Measurements from ENCODE around the gene ITPRIPL1. TPM values are rescaled to one million over a fixed set of nuclear protein-coding genes. Genes with fewer than 3 reads are reported as not detected.

Gene ITPRIPL1
- total RNA-seq, 4 donors from 2014 or later = 0.75 to 2.1 (median 0.82) TPM; not detected in 1

GRCh38 chr2:96324721-96325040 lies 436 bp upstream of the ITPRIPL1 start:
- in situ Hi-C loops (cut with MboI; ENCODE audit: low sequenced_read_pairs in 4 of 4) = loop anchor here in 2 of 4 donors (25.0 kb wide), 1 partner anchor 188 kb away; the partner anchor contains the start of gene NEURL3 (in 2 of the 2)
- peak overlapping the region in 3 of 4 donors; percentile 48 to 61 (median 53) for H3K27ac ChIP-seq

GRCh38 chr2:96325884-96326255 lies 753 bp downstream of the ITPRIPL1 start:
- peak overlapping the region in 3 of 4 donors; percentile 48 to 61 (median 50) for H3K27ac ChIP-seq
- in situ Hi-C loops (cut with MboI; ENCODE audit: low sequenced_read_pairs in 4 of 4) (no loop called here), intact Hi-C loops (cut with DNase I; ENCODE audit: low total_unique reads) (no loop called here)
- H3K36me3 ChIP-seq = no peaks in the 10 kb centered on the region
- no peaks in the 10 kb centered on the region for H3K9me3 ChIP-seq
- peaks cover 19 to 23% of the 10 kb centered on the region in 2 donors for H3K4me1 ChIP-seq
- H3K4me3 ChIP-seq = peak overlapping the region; percentile 52 to 61 (median 56)
- DNase-seq (no peak), ATAC-seq (no peak)
- TF ChIP-seq, protein P1, sequence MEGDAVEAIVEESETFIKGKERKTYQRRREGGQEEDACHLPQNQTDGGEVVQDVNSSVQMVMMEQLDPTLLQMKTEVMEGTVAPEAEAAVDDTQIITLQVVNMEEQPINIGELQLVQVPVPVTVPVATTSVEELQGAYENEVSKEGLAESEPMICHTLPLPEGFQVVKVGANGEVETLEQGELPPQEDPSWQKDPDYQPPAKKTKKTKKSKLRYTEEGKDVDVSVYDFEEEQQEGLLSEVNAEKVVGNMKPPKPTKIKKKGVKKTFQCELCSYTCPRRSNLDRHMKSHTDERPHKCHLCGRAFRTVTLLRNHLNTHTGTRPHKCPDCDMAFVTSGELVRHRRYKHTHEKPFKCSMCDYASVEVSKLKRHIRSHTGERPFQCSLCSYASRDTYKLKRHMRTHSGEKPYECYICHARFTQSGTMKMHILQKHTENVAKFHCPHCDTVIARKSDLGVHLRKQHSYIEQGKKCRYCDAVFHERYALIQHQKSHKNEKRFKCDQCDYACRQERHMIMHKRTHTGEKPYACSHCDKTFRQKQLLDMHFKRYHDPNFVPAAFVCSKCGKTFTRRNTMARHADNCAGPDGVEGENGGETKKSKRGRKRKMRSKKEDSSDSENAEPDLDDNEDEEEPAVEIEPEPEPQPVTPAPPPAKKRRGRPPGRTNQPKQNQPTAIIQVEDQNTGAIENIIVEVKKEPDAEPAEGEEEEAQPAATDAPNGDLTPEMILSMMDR (IDR thresholded peaks at IDR 0.05 in 4 of 5, conservative IDR thresholded peaks at IDR 0.05 in 1 of 5) = no peak
- TF ChIP-seq POLR2A (IDR thresholded peaks at IDR 0.05) = no peak
- H3K27me3 ChIP-seq = peaks cover 38 to 49% (median 45%) of the 10 kb centered on the region in 3 donors

More at GRCh38 chr2:96324721-96325040, 436 bp upstream of the ITPRIPL1 start:
- ATAC-seq (no peak), DNase-seq (no peak)
- Histone ChIP-seq H3K9me3 (no peaks in the 10 kb centered on the region), H3K36me3 (no peaks in the 10 kb centered on the region), H3K4me1 (peaks cover 14 to 19% of the 10 kb centered on the region in 2 donors), H3K4me3 (peak overlapping the region; percentile 52 to 61 (median 56)), H3K27me3 (peaks cover 45 to 60% (median 56%) of the 10 kb centered on the region in 3 donors)
- intact Hi-C loops (cut with DNase I; ENCODE audit: low total_unique reads) = no loop called here
- TF ChIP-seq, protein P1 (IDR thresholded peaks at IDR 0.05 in 4 of 5, conservative IDR thresholded peaks at IDR 0.05 in 1 of 5) = no peak
- TF ChIP-seq POLR2A (IDR thresholded peaks at IDR 0.05) = no peak

DNA sequence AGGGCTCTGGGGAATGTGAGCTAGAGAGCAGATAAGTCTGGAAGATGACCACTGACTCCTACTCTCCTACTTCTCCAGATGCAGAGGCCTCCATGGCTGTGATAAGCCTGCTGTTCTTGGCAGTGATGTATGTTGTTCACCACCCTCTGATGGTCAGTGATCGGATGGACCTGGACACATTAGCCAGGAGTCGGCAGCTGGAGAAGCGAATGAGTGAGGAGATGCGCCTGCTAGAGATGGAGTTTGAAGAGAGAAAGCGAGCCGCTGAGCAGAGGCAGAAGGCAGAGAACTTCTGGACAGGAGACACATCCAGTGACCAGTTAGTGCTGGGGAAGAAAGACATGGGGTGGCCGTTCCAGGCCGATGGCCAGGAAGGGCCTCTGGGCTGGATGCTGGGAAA lies 1.4 kb downstream of the ITPRIPL1 start:
- no peak for ATAC-seq
- no peaks in the 10 kb centered on the region for H3K36me3 ChIP-seq
- H3K4me3 ChIP-seq = no peak overlapping the region
- intact Hi-C loops (cut with DNase I; ENCODE audit: low total_unique reads) = no loop called here
- H3K27me3 ChIP-seq = peaks cover 31 to 42% (median 38%) of the 10 kb centered on the region in 3 donors
- no peak overlapping the region for H3K27ac ChIP-seq
- H3K4me1 ChIP-seq = peaks cover 16 to 19% of the 10 kb centered on the region in 2 donors
- in situ Hi-C loops (cut with MboI; ENCODE audit: low sequenced_read_pairs in 4 of 4) = no loop called here
- DNase-seq = no peak
- no peak for TF ChIP-seq POLR2A (IDR thresholded peaks at IDR 0.05)
- TF ChIP-seq, protein P1 (IDR thresholded peaks at IDR 0.05 in 4 of 5, conservative IDR thresholded peaks at IDR 0.05 in 1 of 5) = no peak
- no peaks in the 10 kb centered on the region for H3K9me3 ChIP-seq

DNA sequence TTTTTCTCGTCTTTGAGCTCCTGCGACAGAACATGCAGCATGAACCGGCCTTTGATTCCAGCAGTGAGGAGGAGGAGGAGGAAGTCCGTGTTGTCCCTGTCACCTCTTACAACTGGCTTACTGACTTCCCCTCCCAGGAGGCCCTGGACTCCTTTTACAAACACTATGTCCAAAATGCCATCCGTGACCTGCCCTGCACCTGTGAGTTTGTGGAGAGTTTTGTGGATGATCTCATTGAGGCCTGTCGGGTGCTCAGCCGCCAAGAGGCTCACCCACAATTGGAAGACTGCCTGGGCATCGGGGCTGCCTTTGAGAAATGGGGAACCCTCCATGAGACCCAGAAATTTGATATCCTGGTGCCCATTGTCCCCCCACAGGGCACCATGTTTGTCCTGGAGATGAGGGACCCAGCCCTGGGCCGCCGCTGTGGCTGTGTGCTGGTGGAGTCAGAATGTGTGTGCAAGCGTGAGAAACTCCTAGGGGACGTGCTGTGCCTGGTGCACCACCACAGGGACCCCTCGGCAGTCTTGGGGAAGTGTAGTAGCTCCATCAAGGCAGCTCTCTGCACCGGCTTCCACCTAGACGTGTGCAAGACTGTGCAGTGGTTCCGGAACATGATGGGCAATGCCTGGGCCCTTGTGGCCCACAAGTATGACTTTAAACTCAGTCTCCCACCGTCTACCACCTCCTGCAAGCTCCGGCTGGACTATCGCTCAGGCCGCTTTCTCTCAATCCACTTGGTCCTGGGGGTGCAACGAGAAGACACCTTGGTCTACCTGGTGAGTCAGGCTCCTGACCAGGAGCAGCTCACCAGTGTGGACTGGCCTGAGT lies 2.1 kb downstream of the ITPRIPL1 start:
- H3K27me3 ChIP-seq = peaks cover 25 to 36% (median 31%) of the 10 kb centered on the region in 3 donors
- in situ Hi-C loops (cut with MboI; ENCODE audit: low sequenced_read_pairs in 4 of 4) (no loop called here), intact Hi-C loops (cut with DNase I; ENCODE audit: low total_unique reads) (no loop called here)
- no peak overlapping the region for H3K4me3 ChIP-seq
- no peaks in the 10 kb centered on the region for H3K9me3 ChIP-seq
- TF ChIP-seq, protein P1 (IDR thresholded peaks at IDR 0.05 in 4 of 5, conservative IDR thresholded peaks at IDR 0.05 in 1 of 5) = no peak
- no peak for TF ChIP-seq POLR2A (IDR thresholded peaks at IDR 0.05)
- no peak overlapping the region for H3K27ac ChIP-seq
- H3K36me3 ChIP-seq = no peaks in the 10 kb centered on the region
- no peak for ATAC-seq
- DNase-seq = no peak
- H3K4me1 ChIP-seq = peaks cover 10 to 19% of the 10 kb centered on the region in 2 donors

Measured in gastrocnemius medialis (tissue), 4 donors.